Esophagus muscularis mucosa (tissue), 4 donors: ENCODE measurements around the gene TMEM129. TPM values are rescaled to one million over a fixed set of nuclear protein-coding genes. Genes with fewer than 3 reads are reported as not detected.
A peak's percentile ranks its signal among the peaks of the same experiment; 100 is the strongest.

Experiments used
- DNase-seq: peaks from one replicate; pipeline ENCODE4 v3.0.0-alpha.2; 2017; ENCODE audit errors: extremely low spot score
- H3K27ac ChIP-seq, 4 donors: fragments of 200-600 bp; sonication (generic); replicated peaks in 1 of 4; 1 replicate in 3 of 4; 2 replicates in 1 of 4; pipeline ENCODE4 v1.5.1; 2016 to 2019; ENCODE audit warnings: mild to moderate bottlenecking in 1 of 4
- H3K27me3 ChIP-seq, 4 donors: fragments of 200-600 bp; sonication (generic); one replicate each; pipeline versions ENCODE4 v1.5.1 to v1.6.0; 2016 to 2019
- H3K36me3 ChIP-seq, 4 donors: fragments of 200-600 bp; sonication (generic); one replicate each; pipeline ENCODE4 v1.5.1; 2016 to 2019
- H3K4me1 ChIP-seq, 4 donors: fragments of 200-600 bp; sonication (generic); one replicate each; pipeline ENCODE4 v1.5.1; 2016 to 2019
- H3K4me3 ChIP-seq, 4 donors: fragments of 200-600 bp; sonication (generic); 1 replicate in 2 of 4; 2 replicates in 2 of 4; pipeline ENCODE4 v1.5.1; 2016 to 2019; ENCODE audit warnings: mild to moderate bottlenecking in 4 of 4, moderate library complexity in 1 of 4
- H3K9me3 ChIP-seq, 4 donors: fragments of 200-600 bp; sonication (generic); 1 replicate in 3 of 4; 2 replicates in 1 of 4; pipeline ENCODE4 v1.5.1; 2016 to 2019
- CTCF ChIP-seq, 3 experiments: fragments of 200-600 bp in 2 of 3; fragments of 450-650 bp in 1 of 3; sonication (generic) in 2 of 3; IDR thresholded peaks; one replicate each; pipeline ENCODE4 v1.5.1; 2017 to 2019; ENCODE audit warnings: antibody characterized with exemption in 3 of 3, mild to moderate bottlenecking in 2 of 3, moderate library complexity in 1 of 3
- EP300 ChIP-seq: sonication (generic); formaldehyde crosslinking; IDR thresholded peaks from one replicate; pipeline ENCODE4 v1.6.1; 2017; ENCODE audit warnings: antibody characterized with exemption
- POLR2A ChIP-seq: fragments of 450-650 bp; IDR thresholded peaks from one replicate; pipeline ENCODE4 v1.6.1; 2017; ENCODE audit warnings: antibody characterized with exemption, moderate library complexity, mild to moderate bottlenecking, low read depth
- POLR2AphosphoS5 ChIP-seq, 2 donors: sonication (generic); formaldehyde crosslinking; IDR thresholded peaks; one replicate each; pipeline ENCODE4 v1.6.1; 2017; ENCODE audit warnings: antibody characterized with exemption in 2 of 2
- WGBS: methylation state at CpG from one replicate; pipeline ENCODE4 v1.1.5; 2018; 5-methylcytosine and 5-hydroxymethylcytosine counted together
- intact Hi-C: fragments of 100-400 bp; cut with DNase I; formaldehyde crosslinking; loops from one replicate; pipeline ENCODE4 v1.15.1; 2023
- total RNA-seq, 4 donors: library from RNA; depleted of rRNA; stranded (reverse); fragments of >200 nt; gene quantifications; one replicate each; pipeline versions ENCODE4 v1.1.0 to v1.2.1, GENCODE V29; 2016

The TMEM129 gene
- total RNA-seq, 4 donors from 2014 or later, result 59.3 to 101 (median 72.6) TPM

- intact Hi-C loops, result loop anchor here (10.0 kb wide), 1 partner anchor 98 kb away; no protein-coding TSS in a partner anchor
- H3K9me3 ChIP-seq, result no peaks in the 10 kb centered on the region
- H3K27me3 ChIP-seq, result no peaks in the 10 kb centered on the region
- H3K36me3 ChIP-seq, result no peaks in the 10 kb centered on the region
- peak overlapping the region; percentile 65 to 91 (median 76) for H3K4me3 ChIP-seq
- whole genome bisulfite sequencing, result 85% methylated on average over 13 of the region's 13 CpGs
- TF ChIP-seq EP300 (no peak), POLR2A (no peak), CTCF (IDR thresholded peaks at IDR 0.05) (no peak), POLR2AphosphoS5 (IDR thresholded peaks at IDR 0.05) (no peak)
- peak overlapping the region; percentile 86 to 99 (median 96) for H3K27ac ChIP-seq
- H3K4me1 ChIP-seq, result peaks cover 2 to 24% (median 22%) of the 10 kb centered on the region in 4 donors
- no peak for DNase-seq
Observed at GRCh38 chr4:1682860-1683259, 38.3 kb downstream of the TMEM129 start.

- Histone ChIP-seq H3K27ac (no peak overlapping the region), H3K4me3 (no peak overlapping the region), H3K4me1 (peaks cover 0 to 8% (median 6%) of the 10 kb centered on the region in 4 donors), H3K27me3 (no peaks in the 10 kb centered on the region), H3K36me3 (no peaks in the 10 kb centered on the region), H3K9me3 (no peaks in the 10 kb centered on the region)
- 94% methylated on average over 5 of the region's 5 CpGs for WGBS
- TF ChIP-seq POLR2A (no peak), CTCF (IDR thresholded peaks at IDR 0.05) (no peak), POLR2AphosphoS5 (IDR thresholded peaks at IDR 0.05) (no peak)
- DNase-seq, result no peak
- intact Hi-C loops, result no loop called here
Observed at GRCh38 chr4:1678244-1678643, 42.9 kb downstream of the TMEM129 start.

DNA sequence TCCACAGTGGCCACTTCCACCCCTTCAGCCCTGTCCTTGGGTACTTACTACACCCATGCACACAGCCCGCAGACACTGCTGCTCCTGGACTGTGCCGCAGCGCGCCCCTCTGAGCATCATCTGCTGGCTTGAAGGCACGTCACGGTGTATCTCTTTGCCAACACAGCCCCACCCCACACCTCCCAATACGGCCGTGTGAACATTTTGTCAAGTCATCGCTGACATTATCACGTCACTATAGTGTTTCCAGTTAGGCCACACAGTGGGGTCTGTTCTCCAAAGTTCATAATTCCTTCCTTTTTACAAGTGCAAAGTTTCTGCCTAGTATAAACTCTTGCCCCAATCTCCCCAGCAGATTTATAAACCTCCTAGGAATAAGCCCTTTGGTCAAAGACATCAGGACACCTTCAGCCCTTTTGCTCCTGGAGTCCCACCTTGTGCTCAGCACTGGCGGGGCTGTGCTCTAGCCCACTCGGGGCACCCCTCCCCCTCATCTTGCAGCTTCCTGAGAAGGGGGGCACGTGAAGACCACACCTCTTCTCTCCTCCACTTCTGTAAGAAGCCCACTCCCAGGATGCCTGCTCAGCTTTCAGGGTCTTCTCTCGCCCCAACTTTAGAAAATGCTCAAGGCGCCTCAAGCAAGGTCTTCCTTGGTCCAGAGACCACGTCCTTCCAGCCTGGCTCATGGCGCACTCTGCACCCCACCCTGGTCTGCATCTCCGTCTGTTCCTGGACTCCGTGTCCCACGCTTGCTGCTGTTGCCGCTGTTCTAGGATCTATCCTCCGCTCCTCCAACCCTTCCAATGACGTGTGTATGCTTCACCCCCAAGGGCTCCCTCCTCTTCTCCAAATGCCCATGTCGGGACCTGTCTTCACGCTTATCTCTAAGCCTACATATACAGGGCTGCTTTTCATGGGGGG, 44.3 kb downstream of the TMEM129 start:
- 76% methylated on average over 24 of the region's 25 CpGs for WGBS

GRCh38 chr4:1675802-1676137, 45.4 kb downstream of the TMEM129 start:
- Histone ChIP-seq H3K36me3 (no peaks in the 10 kb centered on the region), H3K27me3 (no peaks in the 10 kb centered on the region), H3K4me1 (no peaks in the 10 kb centered on the region), H3K4me3 (no peak overlapping the region), H3K9me3 (no peaks in the 10 kb centered on the region), H3K27ac (no peak overlapping the region)
- no peak for DNase-seq
- intact Hi-C loops, result no loop called here
- WGBS, result 82% methylated on average over 10 of the region's 10 CpGs
- TF ChIP-seq POLR2A (no peak), POLR2AphosphoS5 (IDR thresholded peaks at IDR 0.05) (no peak), CTCF (IDR thresholded peaks at IDR 0.05) (no peak), EP300 (no peak)

More for the DNA sequence above, 44.3 kb downstream of the TMEM129 start:
- Histone ChIP-seq H3K4me1 (no peaks in the 10 kb centered on the region), H3K9me3 (no peaks in the 10 kb centered on the region), H3K27ac (no peak overlapping the region), H3K27me3 (no peaks in the 10 kb centered on the region), H3K4me3 (no peak overlapping the region), H3K36me3 (no peaks in the 10 kb centered on the region)
- TF ChIP-seq CTCF (IDR thresholded peaks at IDR 0.05), result no peak
- TF ChIP-seq EP300, result no peak
- no peak for TF ChIP-seq POLR2AphosphoS5 (IDR thresholded peaks at IDR 0.05)
- no peak for TF ChIP-seq POLR2A
- intact Hi-C loops, result no loop called here
- no peak for DNase-seq
